Subcutaneous abdominal adipose tissue (tissue), 5 donors: ENCODE measurements around the gene SLC17A7.
"Not testable (repeated sequence)": the region's sequence is repeated elsewhere in the genome, so short reads cannot be mapped to it uniquely, and the experiment has no call there.

Experiments used
- H3K27ac ChIP-seq: one replicate; pipeline ENCODE4 v1.7.0; 2013; ENCODE audit warnings: low read depth, mild to moderate bottlenecking, inconsistent platforms, low read length, moderate library complexity
- H3K27me3 ChIP-seq, 5 donors: one replicate each; pipeline ENCODE4 v1.7.0; 2013; ENCODE audit warnings: low read length in 5 of 5, inconsistent platforms in 1 of 5; ENCODE audit not compliant: control insufficient read depth in 5 of 5, insufficient read depth in 4 of 5
- H3K36me3 ChIP-seq, 5 donors: one replicate each; pipeline ENCODE4 v1.7.0; 2013; ENCODE audit warnings: low read length in 5 of 5; ENCODE audit not compliant: control insufficient read depth in 5 of 5, insufficient read depth in 5 of 5
- H3K4me1 ChIP-seq, 5 donors: one replicate each; pipeline ENCODE4 v1.7.0; 2013; ENCODE audit warnings: low read length in 5 of 5, mild to moderate bottlenecking in 3 of 5, moderate library complexity in 1 of 5; ENCODE audit not compliant: control insufficient read depth in 5 of 5, insufficient read depth in 5 of 5
- H3K4me3 ChIP-seq, 5 donors: one replicate each; pipeline ENCODE4 v1.7.0; 2013; ENCODE audit warnings: low read length in 5 of 5, low read depth in 1 of 5
- H3K9ac ChIP-seq, 5 donors: one replicate each; pipeline ENCODE4 v1.7.0; 2013; ENCODE audit warnings: low read length in 5 of 5, mild to moderate bottlenecking in 4 of 5, moderate library complexity in 3 of 5
- H3K9me3 ChIP-seq, 5 donors: one replicate each; pipeline ENCODE4 v1.7.0; 2013; ENCODE audit warnings: low read length in 5 of 5; ENCODE audit not compliant: control insufficient read depth in 5 of 5
- donor health status: healthy.
- donor health status: healthy.
- donor health status: healthy.
- donor health status: healthy.
- donor health status: healthy.

Gene SLC17A7

DNA sequence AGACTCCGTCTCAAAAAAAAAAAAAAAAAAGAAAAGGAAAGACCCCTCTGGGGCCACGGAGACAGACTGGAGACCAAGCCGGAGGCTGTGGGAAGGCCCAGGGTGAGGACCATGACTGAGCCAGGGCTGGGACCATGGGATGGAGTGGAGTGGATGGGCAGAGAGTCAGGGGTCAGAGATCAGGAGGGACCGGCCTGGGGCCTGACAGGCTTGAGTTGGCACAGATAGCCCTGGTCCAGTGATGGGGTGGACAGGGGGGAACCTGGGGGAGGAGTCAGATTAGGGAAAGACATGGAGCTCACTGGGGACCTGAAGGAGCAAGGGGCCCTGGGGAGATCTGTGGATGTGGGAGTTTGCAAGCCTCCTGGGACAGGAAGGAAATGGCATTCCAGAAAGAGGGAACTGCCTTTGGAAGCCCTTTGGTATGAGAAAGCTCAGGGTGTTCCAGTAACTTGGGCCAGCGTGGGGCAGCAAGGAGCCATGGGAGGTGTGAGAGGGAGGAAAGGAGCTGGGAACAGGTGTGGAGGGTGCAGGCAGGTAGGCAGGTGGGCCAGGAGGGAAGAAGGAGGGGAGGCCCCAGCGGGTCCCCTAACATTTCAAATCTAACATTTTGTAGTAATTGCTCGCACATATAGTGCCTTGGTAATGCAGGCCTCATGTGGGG lies 39.8 kb upstream of the SLC17A7 start:
- peaks cover 0 to 2% (median 0%) of the 10 kb centered on the region in 5 donors for H3K4me1 ChIP-seq
- no peaks in the 10 kb centered on the region for H3K9me3 ChIP-seq
- H3K27ac ChIP-seq, result no peak overlapping the region
- peaks cover 0 to 12% (median 3%) of the 10 kb centered on the region in 5 donors for H3K36me3 ChIP-seq
- H3K9ac ChIP-seq, result no peak overlapping the region
- no peak overlapping the region for H3K4me3 ChIP-seq
- no peaks in the 10 kb centered on the region for H3K27me3 ChIP-seq

DNA sequence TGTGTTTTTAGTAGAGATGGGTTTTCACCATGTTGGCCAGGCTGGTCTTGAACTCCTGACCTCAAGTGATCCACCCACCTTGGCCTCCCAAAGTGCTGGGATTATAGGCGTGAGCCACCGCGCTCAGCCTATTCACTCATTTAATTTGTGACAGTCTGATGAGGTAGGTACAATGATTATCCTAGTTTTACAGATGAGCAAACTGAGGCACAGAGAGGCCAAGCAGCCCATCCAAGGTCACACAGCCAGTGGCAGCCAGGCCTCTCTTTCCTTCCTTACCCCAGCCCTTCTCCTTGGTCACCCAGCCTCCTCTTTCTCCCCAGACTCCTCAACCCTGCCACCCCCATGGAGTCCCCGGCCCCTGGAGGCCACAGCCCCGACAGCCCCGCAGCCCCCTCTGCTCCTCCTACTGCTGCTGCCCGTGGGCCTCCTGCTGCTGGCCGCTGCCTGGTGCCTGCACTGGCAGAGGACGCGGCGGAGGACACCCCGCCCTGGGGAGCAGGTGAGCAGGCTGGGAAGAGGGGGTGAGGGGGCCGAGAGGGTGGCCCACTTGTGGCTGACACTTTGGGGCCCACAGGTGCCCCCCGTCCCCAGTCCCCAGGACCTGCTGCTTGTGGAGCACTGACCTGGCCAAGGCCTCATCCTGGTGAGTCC lies 38.8 kb upstream of the SLC17A7 start:
- Histone ChIP-seq H3K27me3 (no peaks in the 10 kb centered on the region), H3K4me3 (no peak overlapping the region), H3K27ac (no peak overlapping the region), H3K9me3 (no peaks in the 10 kb centered on the region), H3K36me3 (peaks cover 0 to 12% (median 3%) of the 10 kb centered on the region in 5 donors), H3K4me1 (peaks cover 0 to 4% (median 0%) of the 10 kb centered on the region in 5 donors), H3K9ac (no peak overlapping the region)

DNA sequence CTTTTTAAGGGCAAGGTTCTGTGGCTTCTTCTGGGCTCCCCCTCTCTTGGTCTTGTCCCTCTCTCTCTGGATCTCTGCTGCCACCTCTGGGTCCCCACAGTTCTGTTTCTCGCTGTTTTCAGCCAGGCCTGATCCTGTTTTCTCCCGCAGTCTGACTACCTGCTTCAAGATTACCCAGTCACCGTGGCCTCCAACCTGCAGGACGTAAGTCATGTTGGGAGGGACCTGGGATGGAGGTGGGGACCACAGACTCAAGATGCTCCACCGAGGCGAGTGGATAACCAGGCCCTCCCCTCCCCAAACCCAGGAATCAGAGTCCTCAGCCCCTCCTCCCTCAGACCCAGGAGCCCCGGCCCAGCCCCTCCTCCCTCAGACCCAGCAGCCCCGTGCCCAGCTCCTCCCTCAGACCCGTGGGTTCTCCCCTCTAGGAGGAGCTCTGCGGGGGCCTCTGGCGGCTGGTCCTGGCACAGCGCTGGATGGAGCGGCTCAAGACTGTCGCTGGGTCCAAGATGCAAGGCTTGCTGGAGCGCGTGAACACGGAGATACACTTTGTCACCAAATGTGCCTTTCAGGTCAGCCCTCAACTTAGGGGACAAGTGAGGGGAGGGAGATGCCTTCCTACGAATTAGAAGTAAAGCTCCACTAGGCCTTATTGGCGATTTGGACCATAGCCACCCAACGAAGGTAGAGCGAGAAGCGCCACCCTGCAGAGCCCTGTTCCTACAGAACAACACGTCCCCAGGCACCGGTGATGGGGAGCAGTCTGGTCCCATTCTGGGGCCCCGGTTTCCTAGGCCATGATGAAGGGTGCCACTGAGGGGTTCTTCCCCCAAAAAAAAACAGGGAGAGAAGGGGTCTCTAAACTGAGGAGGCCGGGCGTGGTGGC lies 34.9 kb upstream of the SLC17A7 start:
- Histone ChIP-seq H3K9me3 (no peaks in the 10 kb centered on the region), H3K4me3 (no peak overlapping the region), H3K4me1 (peaks cover 0 to 24% (median 12%) of the 10 kb centered on the region in 5 donors), H3K27ac (no peak overlapping the region), H3K9ac (no peak overlapping the region), H3K36me3 (peaks cover 0 to 7% (median 0%) of the 10 kb centered on the region in 5 donors), H3K27me3 (peaks cover 0 to 2% (median 0%) of the 10 kb centered on the region in 5 donors)

DNA sequence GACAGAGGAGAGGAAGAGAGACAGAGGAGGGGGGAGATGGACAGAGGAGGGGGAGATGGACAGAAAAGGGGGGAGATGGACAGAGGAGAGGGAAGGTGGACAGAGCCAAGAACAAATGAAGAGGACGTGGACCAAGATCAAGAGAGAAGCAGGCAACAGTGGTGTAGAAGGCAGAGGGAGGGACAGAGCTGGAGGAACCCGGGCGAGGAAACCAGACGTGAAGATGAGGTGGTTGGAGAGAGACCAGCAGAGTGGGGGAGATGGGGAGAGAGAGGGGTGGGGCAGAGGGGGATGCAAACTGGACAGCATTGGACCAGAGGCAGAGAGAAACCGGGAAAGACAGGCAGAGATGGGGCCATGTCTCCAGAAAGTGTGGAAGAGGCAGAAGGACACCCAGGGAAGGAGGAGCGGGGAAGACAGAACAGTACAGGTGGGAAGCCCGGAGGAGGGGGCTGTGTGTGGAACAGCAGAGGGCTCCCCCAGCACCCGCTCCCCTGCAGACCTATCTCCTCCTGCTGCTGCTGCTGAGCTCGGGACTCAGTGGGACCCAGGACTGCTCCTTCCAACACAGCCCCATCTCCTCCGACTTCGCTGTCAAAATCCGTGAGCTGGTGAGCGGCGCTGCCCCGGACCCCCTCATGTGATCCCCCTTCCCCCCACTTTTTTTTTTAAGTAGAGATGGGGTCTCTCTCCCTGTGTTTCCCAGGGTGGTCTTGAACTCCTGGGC lies 34.0 kb upstream of the SLC17A7 start:
- H3K27me3 ChIP-seq, result peaks cover 0 to 2% (median 0%) of the 10 kb centered on the region in 5 donors
- peak overlapping the region in 2 of 5 donors; percentile 57 to 82 for H3K9ac ChIP-seq
- peaks cover 0 to 5% (median under 1%) of the 10 kb centered on the region in 5 donors for H3K36me3 ChIP-seq
- H3K4me1 ChIP-seq, result peaks cover 1 to 28% (median 12%) of the 10 kb centered on the region in 5 donors
- H3K27ac ChIP-seq, result peak overlapping the region; percentile 55
- H3K9me3 ChIP-seq, result no peaks in the 10 kb centered on the region
- peak overlapping the region in 4 of 5 donors; percentile 33 to 78 (median 70) for H3K4me3 ChIP-seq

DNA sequence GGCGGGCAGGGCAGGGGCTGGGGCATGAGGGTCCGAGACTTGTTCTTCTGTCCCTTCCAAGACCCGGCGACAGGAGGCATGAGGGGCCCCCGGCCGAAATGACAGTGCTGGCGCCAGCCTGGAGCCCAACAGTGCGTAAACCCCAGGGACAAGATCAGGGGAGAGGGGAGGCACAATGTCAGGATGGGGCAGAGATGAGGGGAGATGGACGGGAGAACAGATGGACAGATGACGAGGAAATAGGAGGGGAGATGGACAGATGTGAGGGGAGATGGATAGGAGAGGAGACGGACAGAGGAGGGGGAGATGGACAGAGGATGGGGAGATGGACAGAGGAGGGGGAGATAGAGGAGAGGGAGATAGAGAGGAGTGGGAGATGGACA lies 33.2 kb upstream of the SLC17A7 start:
- peak overlapping the region in 4 of 5 donors; percentile 49 to 82 (median 62) for H3K9ac ChIP-seq
- peaks cover 1 to 34% (median 19%) of the 10 kb centered on the region in 5 donors for H3K4me1 ChIP-seq
- H3K9me3 ChIP-seq, result no peaks in the 10 kb centered on the region
- peak overlapping the region; percentile 64 to 78 (median 70) for H3K4me3 ChIP-seq
- peaks cover 0 to 3% (median 0%) of the 10 kb centered on the region in 5 donors for H3K36me3 ChIP-seq
- peak overlapping the region; percentile 55 for H3K27ac ChIP-seq
- H3K27me3 ChIP-seq, result peaks cover 0 to 2% (median 0%) of the 10 kb centered on the region in 5 donors

DNA sequence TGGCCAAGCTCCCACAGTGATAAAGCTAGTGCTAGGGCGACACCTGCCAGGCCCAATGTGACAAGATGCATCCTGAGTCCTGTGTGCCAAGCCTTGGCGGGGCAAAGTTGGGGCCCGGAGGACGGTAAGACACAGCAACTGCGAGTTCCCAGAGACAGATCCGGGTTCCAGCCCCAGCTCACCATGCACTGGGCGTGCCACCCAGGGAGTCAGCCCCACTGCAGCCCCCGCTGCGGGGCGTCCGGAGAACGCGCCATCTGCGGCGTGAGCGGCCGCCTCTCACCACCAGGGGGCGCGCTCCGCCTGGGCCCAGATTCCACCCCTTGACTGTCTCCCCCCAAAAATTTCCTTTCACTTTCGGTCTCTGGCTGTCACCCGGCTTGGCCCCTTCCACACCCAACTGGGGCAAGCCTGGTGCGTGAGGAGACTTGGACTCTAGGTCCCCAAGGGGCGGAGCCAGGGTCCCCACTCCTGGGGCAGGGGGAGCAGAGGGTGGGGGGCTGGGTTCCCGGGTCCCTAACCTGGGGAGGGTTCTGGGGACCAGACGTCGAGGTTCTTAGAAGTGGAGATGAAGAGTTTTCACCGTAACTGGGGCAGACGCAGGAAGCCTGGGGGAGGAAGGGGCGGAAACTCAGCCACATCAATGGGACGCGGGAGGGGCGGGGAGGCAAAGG lies 32.7 kb upstream of the SLC17A7 start, which contains the start of gene FLT3LG:
TSS of gene FLT3LG (plus strand) at position 348 of the 674 bp plus-strand sequence. CDS start 425 bp downstream, outside the sequence.
- Histone ChIP-seq H3K27ac (peak within 1 kb of the TSS; percentile 55), H3K4me1 (peaks cover 1 to 37% (median 20%) of the 10 kb centered on the region in 5 donors), H3K4me3 (peak within 1 kb of the TSS; percentile 64 to 78 (median 70)), H3K27me3 (peaks cover 0 to 2% (median 0%) of the 10 kb centered on the region in 5 donors), H3K9ac (peak within 1 kb of the TSS in 4 of 5 donors; percentile 49 to 82 (median 62)), H3K36me3 (peaks cover 0 to 3% (median 0%) of the 10 kb centered on the region in 5 donors), H3K9me3 (no peaks in the 10 kb centered on the region)

DNA sequence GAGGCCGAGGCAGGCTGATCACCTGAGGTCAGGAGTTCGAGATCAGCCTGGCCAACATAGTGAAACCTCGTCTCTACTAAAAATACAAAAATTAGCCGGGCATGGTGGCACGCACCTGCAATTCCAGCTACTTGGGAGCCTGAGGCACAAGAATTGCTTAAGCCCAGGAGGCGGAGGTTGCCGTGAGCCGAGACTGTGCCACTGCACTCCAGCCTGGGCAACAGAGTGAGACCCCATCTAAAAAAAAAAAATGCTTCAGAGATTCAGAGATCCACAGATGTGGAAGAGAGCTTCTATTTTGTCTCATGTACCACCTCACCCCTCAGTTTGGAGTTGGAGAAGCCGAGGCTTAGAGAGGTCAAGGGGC lies 32.2 kb upstream of the SLC17A7 start:
- Histone ChIP-seq H3K4me3 (peak overlapping the region; percentile 40 to 71 (median 69)), H3K27ac (peak overlapping the region; percentile 55), H3K4me1 (peaks cover 1 to 41% (median 23%) of the 10 kb centered on the region in 5 donors), H3K9ac (peak overlapping the region in 2 of 5 donors; percentile 57 to 67)
- H3K36me3 ChIP-seq, H3K9me3 ChIP-seq, H3K27me3 ChIP-seq: not testable (repeated sequence)

DNA sequence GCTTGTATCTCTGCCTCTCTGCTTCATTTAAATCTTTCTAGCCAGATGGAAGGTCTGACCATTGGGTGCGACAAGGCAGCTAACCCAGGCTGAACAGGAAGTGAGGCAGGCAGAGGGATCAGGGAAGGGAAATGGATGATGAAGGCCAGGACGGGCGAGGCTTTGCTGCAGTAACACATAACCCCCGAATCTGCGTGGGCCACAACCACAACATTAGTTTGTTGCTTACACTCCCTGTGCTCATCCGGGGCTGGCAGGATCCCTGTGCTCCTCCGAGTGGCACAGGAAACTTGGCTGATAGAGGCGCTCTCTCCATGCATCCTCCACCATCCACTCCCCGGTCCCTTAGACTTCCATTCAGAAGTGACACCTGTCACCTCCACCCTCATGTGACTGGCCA lies 31.6 kb upstream of the SLC17A7 start:
- H3K36me3 ChIP-seq, result peaks cover 0 to 5% (median 3%) of the 10 kb centered on the region in 5 donors
- H3K4me1 ChIP-seq, result peaks cover 1 to 45% (median 26%) of the 10 kb centered on the region in 5 donors
- H3K27me3 ChIP-seq, result peaks cover 0 to 2% (median 0%) of the 10 kb centered on the region in 5 donors
- H3K9ac ChIP-seq, result peak overlapping the region in 1 of 5 donors; percentile 30
- H3K27ac ChIP-seq, result no peak overlapping the region
- no peaks in the 10 kb centered on the region for H3K9me3 ChIP-seq
- H3K4me3 ChIP-seq, result no peak overlapping the region

DNA sequence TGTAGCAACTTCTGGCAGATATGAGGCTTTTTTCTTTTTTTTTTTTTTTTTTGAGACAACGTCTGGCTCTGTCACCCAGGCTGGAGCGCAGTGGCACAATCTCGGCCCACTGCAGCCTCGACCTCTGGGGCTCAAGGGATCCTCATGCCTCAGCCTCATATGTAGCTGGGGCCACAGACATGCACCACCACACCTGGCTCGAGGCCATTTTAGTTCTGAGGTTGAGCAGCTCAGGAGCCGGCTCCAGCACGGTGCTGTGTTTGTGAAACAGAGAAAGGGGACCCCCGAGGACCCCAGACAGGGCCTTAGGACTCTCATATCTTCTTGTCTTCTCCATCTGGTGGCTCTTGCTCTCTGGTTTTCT lies 29.3 kb upstream of the SLC17A7 start:
- H3K4me3 ChIP-seq, result no peak overlapping the region
- H3K36me3 ChIP-seq, result peaks cover 0 to 18% (median 11%) of the 10 kb centered on the region in 5 donors
- no peak overlapping the region for H3K9ac ChIP-seq
- H3K27me3 ChIP-seq, result peaks cover 0 to 2% (median 0%) of the 10 kb centered on the region in 5 donors
- H3K9me3 ChIP-seq, result no peaks in the 10 kb centered on the region
- H3K27ac ChIP-seq, result no peak overlapping the region
- peaks cover 1 to 42% (median 26%) of the 10 kb centered on the region in 5 donors for H3K4me1 ChIP-seq
